Measurements from ENCODE around the gene NLRP4. TPM values are rescaled to one million over a fixed set of nuclear protein-coding genes. Genes with fewer than 3 reads are reported as not detected.
"Not testable (repeated sequence)": the region's sequence is repeated elsewhere in the genome, so short reads cannot be mapped to it uniquely, and the experiment has no call there.

The NLRP4 gene
- total RNA-seq, 1 donor from 2014 or later, result not detected

GRCh38 chr19:55907746-55908145 lies 71.4 kb downstream of the NLRP4 start:
- no peak for TF ChIP-seq CTCF (IDR thresholded peaks at IDR 0.05; ENCODE audit: insufficient read depth, low read length, poor library complexity, severe bottlenecking)
- no peaks in the 10 kb centered on the region for H3K36me3 ChIP-seq (ENCODE audit: control insufficient read depth, insufficient read depth, low read length)
- DNase-seq (ENCODE audit: low read depth), result no peak
- no peak overlapping the region for H3K4me3 ChIP-seq (ENCODE audit: low read depth, low read length)
- no peaks in the 10 kb centered on the region for H3K27me3 ChIP-seq (ENCODE audit: control insufficient read depth, insufficient read depth, low read length)

DNA sequence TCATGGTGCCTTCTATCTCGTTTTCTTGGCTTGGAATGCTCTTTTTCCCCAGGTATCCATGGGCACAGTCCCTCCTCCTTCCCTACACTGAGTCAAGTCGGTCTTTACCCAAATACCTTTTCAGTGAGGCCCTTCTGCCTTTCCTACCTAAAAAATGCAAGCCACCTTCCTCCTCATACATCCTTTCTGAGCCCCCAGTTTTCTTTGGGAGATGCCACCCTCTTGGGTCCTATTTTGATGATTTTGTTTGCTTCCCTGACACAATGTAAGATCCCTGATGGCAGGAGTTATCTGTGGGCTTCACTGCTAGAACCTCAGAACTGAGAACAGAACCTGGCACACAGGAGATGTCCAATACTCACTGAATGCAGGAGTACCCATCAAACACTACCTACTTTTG lies 73.5 kb downstream of the NLRP4 start:
- Histone ChIP-seq H3K27me3 (ENCODE audit: control insufficient read depth, insufficient read depth, low read length) (no peaks in the 10 kb centered on the region), H3K36me3 (ENCODE audit: control insufficient read depth, insufficient read depth, low read length) (no peaks in the 10 kb centered on the region)
- TF ChIP-seq CTCF (IDR thresholded peaks at IDR 0.05; ENCODE audit: insufficient read depth, low read length, poor library complexity, severe bottlenecking), result no peak

GRCh38 chr19:55912916-55913315 lies 76.6 kb downstream of the NLRP4 start:
- DNase-seq (ENCODE audit: low read depth), result no peak
- H3K4me3 ChIP-seq (ENCODE audit: low read depth, low read length), result no peak overlapping the region
- no peak for TF ChIP-seq CTCF (IDR thresholded peaks at IDR 0.05; ENCODE audit: insufficient read depth, low read length, poor library complexity, severe bottlenecking)
- H3K27me3 ChIP-seq (ENCODE audit: control insufficient read depth, insufficient read depth, low read length), result no peaks in the 10 kb centered on the region
- no peaks in the 10 kb centered on the region for H3K36me3 ChIP-seq (ENCODE audit: control insufficient read depth, insufficient read depth, low read length)

More for the DNA sequence above, 73.5 kb downstream of the NLRP4 start:
- H3K4me3 ChIP-seq (ENCODE audit: low read depth, low read length), result no peak overlapping the region
- DNase-seq (ENCODE audit: low read depth), result no peak

- no peak for DNase-seq (ENCODE audit: low read depth)
These were observed 77.4 kb downstream of the NLRP4 start for GRCh38 chr19:55913643-55914268.

DNA sequence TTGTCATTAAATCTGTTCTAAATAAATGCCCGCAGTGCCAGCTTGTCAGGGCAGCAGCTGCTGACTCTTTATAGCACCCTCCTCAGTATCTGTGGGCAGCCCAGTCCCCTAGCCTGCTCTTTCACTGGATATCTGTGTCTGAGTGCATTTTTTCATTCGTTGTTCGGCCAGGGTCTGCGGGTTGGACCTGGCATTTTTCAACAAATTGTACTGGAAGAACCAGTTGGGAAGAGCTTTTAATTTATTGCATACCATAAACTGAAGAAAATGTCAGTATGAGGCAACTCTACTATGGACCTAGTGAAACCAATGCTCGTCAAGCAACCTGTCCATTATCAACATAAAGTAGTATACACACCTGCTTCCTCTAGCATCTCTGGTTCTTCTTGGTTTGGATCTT lies 87.2 kb downstream of the NLRP4 start:
- no peak for TF ChIP-seq CTCF (IDR thresholded peaks at IDR 0.05; ENCODE audit: insufficient read depth, low read length, poor library complexity, severe bottlenecking)
- no peaks in the 10 kb centered on the region for H3K36me3 ChIP-seq (ENCODE audit: control insufficient read depth, insufficient read depth, low read length)
- H3K27me3 ChIP-seq (ENCODE audit: control insufficient read depth, insufficient read depth, low read length), result no peaks in the 10 kb centered on the region
- no peak for DNase-seq (ENCODE audit: low read depth)
- no peak overlapping the region for H3K4me3 ChIP-seq (ENCODE audit: low read depth, low read length)

More at GRCh38 chr19:55913643-55914268, 77.4 kb downstream of the NLRP4 start:
- Histone ChIP-seq H3K27me3 (ENCODE audit: control insufficient read depth, insufficient read depth, low read length) (no peaks in the 10 kb centered on the region), H3K4me3 (ENCODE audit: low read depth, low read length) (no peak overlapping the region), H3K36me3 (ENCODE audit: control insufficient read depth, insufficient read depth, low read length) (no peaks in the 10 kb centered on the region)
- no peak for TF ChIP-seq CTCF (IDR thresholded peaks at IDR 0.05; ENCODE audit: insufficient read depth, low read length, poor library complexity, severe bottlenecking)

DNA sequence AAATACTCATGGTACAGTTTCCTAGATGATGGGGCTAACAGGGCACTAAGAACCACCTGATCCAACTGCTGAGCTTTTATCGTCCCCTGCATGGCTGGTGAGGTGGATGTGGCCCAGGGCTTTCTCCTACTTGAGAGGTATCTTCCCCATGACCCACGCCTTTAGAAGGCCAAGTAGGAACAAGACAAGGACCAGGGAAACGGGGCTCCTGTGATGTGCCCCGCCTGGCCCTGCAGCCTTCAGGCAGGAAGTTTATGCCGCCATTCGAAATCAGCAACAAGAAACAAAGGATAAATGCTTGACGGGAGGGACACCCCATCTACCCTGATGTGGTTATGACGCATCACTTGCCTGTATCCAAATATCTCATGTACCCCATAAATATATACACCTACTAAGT lies 91.7 kb downstream of the NLRP4 start:
- no peaks in the 10 kb centered on the region for H3K27me3 ChIP-seq (ENCODE audit: control insufficient read depth, insufficient read depth, low read length)
- DNase-seq (ENCODE audit: low read depth), result no peak
- no peak for TF ChIP-seq CTCF (IDR thresholded peaks at IDR 0.05; ENCODE audit: insufficient read depth, low read length, poor library complexity, severe bottlenecking)
- no peaks in the 10 kb centered on the region for H3K36me3 ChIP-seq (ENCODE audit: control insufficient read depth, insufficient read depth, low read length)
- H3K4me3 ChIP-seq (ENCODE audit: low read depth, low read length), result no peak overlapping the region

DNA sequence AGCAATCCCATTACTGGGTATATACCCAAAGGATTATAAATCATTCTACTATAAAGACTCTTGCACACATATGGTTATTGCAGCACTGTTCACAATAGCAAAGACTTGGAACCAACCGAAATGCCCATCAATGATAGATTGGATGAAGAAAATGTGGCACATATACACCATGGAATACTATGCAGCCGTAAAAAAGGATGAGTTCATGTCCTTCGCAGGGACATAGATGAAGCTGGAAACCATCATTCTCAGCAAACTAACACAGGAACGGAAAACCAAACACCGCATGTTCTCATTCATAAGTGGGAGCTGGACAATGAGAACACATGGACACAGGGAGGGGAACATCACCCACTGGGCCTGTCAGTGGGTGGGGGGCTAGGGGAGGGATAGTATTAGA lies 92.9 kb downstream of the NLRP4 start:
- not testable (repeated sequence) for H3K27me3 ChIP-seq (ENCODE audit: control insufficient read depth, insufficient read depth, low read length); H3K36me3 ChIP-seq (ENCODE audit: control insufficient read depth, insufficient read depth, low read length); DNase-seq (ENCODE audit: low read depth); H3K4me3 ChIP-seq (ENCODE audit: low read depth, low read length)

Data from kidney epithelial cell (primary cell).